ENCODE results near the gene PDE4D. TPM values are rescaled to one million over a fixed set of nuclear protein-coding genes. Genes with fewer than 3 reads are reported as not detected.

Gene PDE4D
- total and polyA plus RNA-seq, 2 of the 4 experiments (the other 2 are of a cell fraction) = 1.4 to 7.9 TPM

DNA sequence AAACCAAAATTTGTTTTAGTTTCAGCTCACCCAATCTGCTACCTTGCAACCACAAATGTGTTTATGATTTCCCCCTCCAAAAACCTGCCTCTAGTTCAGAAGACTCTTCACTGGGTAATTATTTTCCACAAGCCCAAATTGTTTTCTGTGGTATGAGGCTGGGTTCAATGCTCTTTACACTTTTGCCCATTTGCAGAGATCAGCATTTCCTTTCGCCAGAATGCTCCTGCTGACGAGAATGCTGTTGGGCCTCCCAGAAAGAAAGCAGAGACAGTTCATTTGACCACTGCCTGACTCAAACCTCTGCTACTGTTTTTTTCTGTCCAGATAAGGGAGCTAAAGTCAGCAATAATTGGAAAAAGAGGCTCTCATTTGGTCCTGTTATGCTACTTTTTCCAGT lies 427.3 kb downstream of the PDE4D start:
- Histone ChIP-seq H2BK15ac (ENCODE audit: low read depth, low read length) (no peak overlapping the region), H3K79me1 (ENCODE audit: low read depth in 1 of 2, low read length in 2 of 2) (no peaks in the 10 kb centered on the region), H2BK5ac (ENCODE audit: low read depth, low read length, poor library complexity, severe bottlenecking) (no peak overlapping the region), H3K9me3 (ENCODE audit: control insufficient read depth, insufficient read depth, low read length) (no peaks in the 10 kb centered on the region), H3K56ac (ENCODE audit: extremely low read depth, insufficient read depth, low read length) (no peak overlapping the region), H4K20me1 (ENCODE audit: insufficient read depth, low read length) (no peaks in the 10 kb centered on the region), H2BK20ac (ENCODE audit: low read depth, low read length) (no peak overlapping the region), H4K91ac (ENCODE audit: insufficient read depth, low read depth, low read length) (no peak overlapping the region), H4K8ac (ENCODE audit: low read depth in 2 of 2, low read length in 2 of 2) (no peak overlapping the region), H3K4me2 (ENCODE audit: low read depth, low read length) (no peak overlapping the region), H3K23ac (ENCODE audit: low read depth, low read length) (no peak overlapping the region), H2AFZ (replicated peaks; ENCODE audit: low read length, poor library complexity) (no peak overlapping the region), H4K5ac (ENCODE audit: low read depth, low read length) (no peak overlapping the region), H3K4me1 (ENCODE audit: control insufficient read depth, insufficient read depth, low read length) (no peaks in the 10 kb centered on the region), H3K27ac (ENCODE audit: insufficient read depth, low read length) (no peak overlapping the region), H2AK5ac (ENCODE audit: low read depth, low read length) (no peak overlapping the region), H3K14ac (replicated peaks; ENCODE audit: low read depth, low read length) (no peak overlapping the region), H2BK120ac (ENCODE audit: low read depth, low read length) (no peak overlapping the region), H3K27me3 (ENCODE audit: control insufficient read depth, insufficient read depth, low read length) (no peaks in the 10 kb centered on the region), H2AK9ac (replicated peaks; ENCODE audit: low read depth, low read length, poor library complexity) (no peak overlapping the region), H3K36me3 (ENCODE audit: control insufficient read depth, insufficient read depth, low read length) (no peaks in the 10 kb centered on the region), H3K9ac (ENCODE audit: low read depth, low read length) (no peak overlapping the region), H3K18ac (ENCODE audit: low read depth, low read length) (no peak overlapping the region), H3K4me3 (ENCODE audit: insufficient read depth, low read depth, low read length) (no peak overlapping the region), H3K4ac (ENCODE audit: low read depth, low read length) (no peak overlapping the region), H3K9me1 (ENCODE audit: insufficient read depth, low read length) (no peaks in the 10 kb centered on the region)
- dilution Hi-C loops (cut with HindIII; ENCODE audit: low sequenced_read_pairs, unreplicated experiment) (no loop called here), intact Hi-C loops (cut with micrococcal nuclease) (no loop called here), in situ Hi-C loops (cut with MboI; ENCODE audit: low sequenced_read_pairs) (no loop called here)
- CTCF ChIA-PET = no interaction called here
- no CpG with 5 or more reads among the region's 2 CpGs for WGBS, 2 experiments (ENCODE audit: extremely low coverage in 2 of 2, insufficient read length in 1 of 2)
- no peak for ATAC-seq (ENCODE audit: low read depth)
- no peak for DNase-seq
- TF ChIP-seq RAD21 (IDR thresholded peaks at IDR 0.05; ENCODE audit: low read length) = no peak
- no peak for TF ChIP-seq NFE2L2 (IDR thresholded peaks at IDR 0.05; ENCODE audit: low read depth, low read length)
- no peak for TF ChIP-seq ELK1 (IDR thresholded peaks at IDR 0.05; ENCODE audit: borderline replicate concordance, low read depth, low read length)
- no peak for TF ChIP-seq SMC3 (IDR thresholded peaks at IDR 0.05; ENCODE audit: low read depth, low read length)
- no peak for TF ChIP-seq CEBPB (IDR thresholded peaks at IDR 0.05; ENCODE audit: low read depth, low read length)
- no peak for TF ChIP-seq MXI1 (IDR thresholded peaks at IDR 0.05; ENCODE audit: borderline replicate concordance, low read depth, low read length)
- TF ChIP-seq POLR2A (IDR thresholded peaks at IDR 0.05; ENCODE audit: low read depth, low read length) = no peak
- no peak for TF ChIP-seq FOS (IDR thresholded peaks at IDR 0.05; ENCODE audit: low read depth, low read length)
- TF ChIP-seq, protein P1, sequence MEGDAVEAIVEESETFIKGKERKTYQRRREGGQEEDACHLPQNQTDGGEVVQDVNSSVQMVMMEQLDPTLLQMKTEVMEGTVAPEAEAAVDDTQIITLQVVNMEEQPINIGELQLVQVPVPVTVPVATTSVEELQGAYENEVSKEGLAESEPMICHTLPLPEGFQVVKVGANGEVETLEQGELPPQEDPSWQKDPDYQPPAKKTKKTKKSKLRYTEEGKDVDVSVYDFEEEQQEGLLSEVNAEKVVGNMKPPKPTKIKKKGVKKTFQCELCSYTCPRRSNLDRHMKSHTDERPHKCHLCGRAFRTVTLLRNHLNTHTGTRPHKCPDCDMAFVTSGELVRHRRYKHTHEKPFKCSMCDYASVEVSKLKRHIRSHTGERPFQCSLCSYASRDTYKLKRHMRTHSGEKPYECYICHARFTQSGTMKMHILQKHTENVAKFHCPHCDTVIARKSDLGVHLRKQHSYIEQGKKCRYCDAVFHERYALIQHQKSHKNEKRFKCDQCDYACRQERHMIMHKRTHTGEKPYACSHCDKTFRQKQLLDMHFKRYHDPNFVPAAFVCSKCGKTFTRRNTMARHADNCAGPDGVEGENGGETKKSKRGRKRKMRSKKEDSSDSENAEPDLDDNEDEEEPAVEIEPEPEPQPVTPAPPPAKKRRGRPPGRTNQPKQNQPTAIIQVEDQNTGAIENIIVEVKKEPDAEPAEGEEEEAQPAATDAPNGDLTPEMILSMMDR (conservative IDR thresholded peaks at IDR 0.05; ENCODE audit: low read depth, low read length) = no peak
- no peak for TF ChIP-seq RFX5 (IDR thresholded peaks at IDR 0.05; ENCODE audit: low read depth, low read length)
- POLR2A ChIA-PET (ENCODE audit: unreplicated experiment) = no interaction called here
- no TSS peak for BruUV-seq (replicated peaks)

Measured in IMR-90 (cell line).